ENCODE measurements around the gene NLRP9. TPM values are rescaled to one million over a fixed set of nuclear protein-coding genes. Genes with fewer than 3 reads are reported as not detected.

The NLRP9 gene
- polyA plus RNA-seq, 4 donors, result 0.04 to 0.10 TPM; not detected in 2

DNA sequence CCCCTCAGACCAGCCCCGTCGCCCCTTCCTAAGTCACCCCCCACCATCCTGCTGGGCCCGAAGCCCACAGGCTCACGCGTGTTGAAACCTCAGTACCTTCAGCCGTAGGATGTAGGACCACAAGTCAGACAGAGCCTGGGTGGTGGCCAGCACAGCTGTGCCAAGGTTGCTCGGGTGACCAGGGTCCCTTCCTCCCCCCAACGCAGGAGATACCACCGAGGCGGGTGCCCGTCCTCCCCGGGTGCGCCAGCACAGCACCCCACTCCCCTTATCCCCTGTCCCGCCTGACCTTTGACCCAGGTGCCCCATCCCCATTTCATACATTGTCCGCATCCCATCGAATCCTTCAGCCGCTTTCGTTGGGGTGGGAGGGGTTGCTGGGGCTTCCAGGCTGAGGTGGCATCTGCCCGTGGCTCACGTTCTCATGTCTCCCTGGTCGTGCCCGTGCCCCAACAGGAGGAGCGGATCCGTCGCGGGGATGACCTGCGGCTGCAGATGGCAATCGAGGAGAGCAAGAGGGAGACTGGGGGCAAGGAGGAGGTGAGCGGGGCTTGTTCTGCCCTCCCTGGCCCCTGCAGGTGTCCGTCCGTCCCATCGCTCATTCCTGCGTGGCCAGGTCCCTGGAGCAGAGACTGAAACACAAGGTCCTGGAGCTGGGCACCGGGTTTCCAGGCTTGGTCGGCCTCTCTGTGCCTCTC lies 48.6 kb downstream of the NLRP9 start:
- no peak for DNase-seq (ENCODE audit: low read depth in 4 of 4, low spot score in 3 of 4)

GRCh38 chr19:55688422-55689218 lies 49.6 kb downstream of the NLRP9 start:
- DNase-seq (ENCODE audit: low read depth in 4 of 4, low spot score in 3 of 4), result no peak

DNA sequence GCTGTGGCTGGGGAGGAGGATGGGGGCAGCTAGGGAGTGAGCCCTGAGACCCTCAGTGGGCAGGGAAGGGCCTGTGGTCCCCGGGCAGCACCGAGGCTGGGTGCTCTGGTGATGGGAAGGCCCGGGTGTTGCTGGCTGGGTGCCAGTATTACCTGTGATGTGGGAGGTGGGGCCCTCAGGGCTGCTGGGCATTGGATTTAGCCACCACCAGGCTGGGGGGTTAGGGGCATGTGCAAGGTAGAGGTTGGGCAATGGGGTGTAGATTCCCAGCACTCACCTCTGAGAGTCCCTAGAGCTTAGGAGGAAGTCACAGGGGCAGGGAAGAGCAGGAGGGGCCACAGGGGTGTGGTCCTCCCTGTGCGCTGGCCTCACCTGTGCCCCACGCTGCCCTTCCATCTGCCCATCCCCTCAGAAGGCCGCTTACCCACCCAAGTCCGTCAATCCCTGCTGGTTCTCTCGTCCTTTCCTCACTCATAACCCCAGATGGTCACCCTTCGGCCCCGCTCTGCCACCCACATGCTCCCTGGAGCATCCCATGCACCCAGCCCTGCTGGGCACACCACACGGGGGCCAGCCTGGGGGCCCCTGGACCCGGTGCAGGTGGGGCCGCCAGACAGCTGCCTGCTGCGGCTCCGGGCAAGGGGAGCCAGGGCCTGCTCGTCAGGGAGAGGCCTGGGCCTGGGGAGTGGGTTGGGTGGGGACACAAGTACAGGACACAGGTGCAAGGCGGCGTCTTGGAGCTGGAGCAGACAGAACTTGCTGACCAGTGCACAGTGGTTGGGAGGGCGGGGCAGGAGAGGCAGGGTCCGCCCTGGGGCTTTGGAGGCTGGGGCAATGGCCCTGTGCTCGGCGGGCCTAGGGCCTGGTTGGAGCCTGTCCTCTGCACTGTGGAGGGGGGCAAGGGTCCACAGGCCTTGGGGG lies 50.7 kb downstream of the NLRP9 start:
- no peak for DNase-seq (ENCODE audit: low read depth in 4 of 4, low spot score in 3 of 4)

GRCh38 chr19:55686311-55687050 lies 51.7 kb downstream of the NLRP9 start:
- no peak for DNase-seq (ENCODE audit: low read depth in 4 of 4, low spot score in 3 of 4)

- DNase-seq (ENCODE audit: low read depth in 4 of 4, low spot score in 3 of 4), result no peak
Measured at GRCh38 chr19:55685776-55686175, 52.4 kb downstream of the NLRP9 start.

DNA sequence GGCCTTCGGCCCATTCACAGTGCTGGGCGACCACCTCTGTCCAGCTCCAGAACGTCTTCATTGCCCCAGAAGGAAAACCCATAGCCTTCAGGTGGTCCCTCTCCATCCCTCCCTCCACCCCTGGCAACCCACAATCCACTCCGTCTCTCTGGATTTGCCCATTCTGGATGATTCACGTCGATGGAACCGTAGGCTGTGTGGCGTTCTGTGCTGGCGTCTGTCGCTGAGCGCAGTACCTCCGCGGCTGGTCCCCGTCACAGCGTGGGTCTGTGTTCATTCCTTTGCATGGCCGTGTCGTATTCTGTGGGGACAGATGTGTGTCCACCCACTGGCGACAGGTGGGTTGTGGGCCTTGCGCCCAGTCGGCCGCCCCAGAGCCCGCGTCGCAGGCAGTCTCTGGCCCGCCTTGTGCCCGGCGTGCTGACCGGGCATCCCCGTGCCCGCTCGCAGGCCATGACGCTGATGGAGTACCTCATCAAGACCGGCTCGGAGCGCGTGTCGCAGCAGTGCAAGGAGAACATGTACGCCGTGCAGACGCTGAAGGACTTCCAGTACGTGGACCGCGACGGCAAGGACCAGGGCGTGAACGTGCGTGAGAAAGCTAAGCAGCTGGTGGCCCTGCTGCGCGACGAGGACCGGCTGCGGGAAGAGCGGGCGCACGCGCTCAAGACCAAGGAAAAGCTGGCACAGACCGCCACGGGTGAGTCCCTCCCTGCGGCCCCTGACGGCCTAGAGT lies 53.1 kb downstream of the NLRP9 start:
- no peak for DNase-seq (ENCODE audit: low read depth in 4 of 4, low spot score in 3 of 4)

DNA sequence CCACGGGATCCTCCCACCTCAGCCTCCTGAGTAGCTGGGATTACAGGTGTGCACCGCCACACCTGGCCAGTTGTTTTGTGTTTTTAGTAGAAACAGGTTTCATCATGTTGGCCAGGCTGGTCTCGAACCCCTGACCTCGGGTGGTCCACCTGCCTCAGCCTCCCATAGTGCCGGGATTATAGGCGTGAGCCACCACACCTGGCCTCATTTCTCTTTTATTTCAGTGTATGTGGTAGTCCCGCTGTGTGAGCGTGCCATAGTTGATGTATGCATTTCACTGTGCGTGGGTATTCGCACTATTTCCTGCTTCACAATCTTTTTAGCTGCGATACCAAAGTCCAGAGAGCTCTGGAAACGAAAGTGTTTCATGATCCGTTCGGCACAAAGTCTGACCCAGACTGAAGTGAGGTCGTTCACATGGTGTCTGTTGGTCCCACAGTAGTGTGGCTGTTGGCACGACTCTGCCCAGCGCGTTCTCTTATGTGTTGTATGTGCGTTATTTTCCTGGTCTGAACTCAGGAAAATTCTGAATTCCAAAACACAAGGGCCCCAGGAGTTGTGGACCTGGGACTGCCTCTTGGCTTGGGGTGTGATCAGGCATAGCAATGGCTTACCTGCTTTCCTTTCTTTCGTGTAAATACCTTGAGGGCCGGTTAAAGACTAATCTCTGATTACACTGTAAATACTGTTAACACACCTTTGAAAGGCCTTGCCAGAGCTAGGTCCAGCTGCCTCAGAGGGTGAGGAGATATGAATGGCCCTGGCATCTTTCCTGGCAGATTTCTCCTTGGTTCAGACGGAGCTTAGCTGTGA lies 54.5 kb downstream of the NLRP9 start:
- peak in 1 of 4 donors; percentile 48 for DNase-seq (ENCODE audit: low read depth in 4 of 4, low spot score in 3 of 4)

DNA sequence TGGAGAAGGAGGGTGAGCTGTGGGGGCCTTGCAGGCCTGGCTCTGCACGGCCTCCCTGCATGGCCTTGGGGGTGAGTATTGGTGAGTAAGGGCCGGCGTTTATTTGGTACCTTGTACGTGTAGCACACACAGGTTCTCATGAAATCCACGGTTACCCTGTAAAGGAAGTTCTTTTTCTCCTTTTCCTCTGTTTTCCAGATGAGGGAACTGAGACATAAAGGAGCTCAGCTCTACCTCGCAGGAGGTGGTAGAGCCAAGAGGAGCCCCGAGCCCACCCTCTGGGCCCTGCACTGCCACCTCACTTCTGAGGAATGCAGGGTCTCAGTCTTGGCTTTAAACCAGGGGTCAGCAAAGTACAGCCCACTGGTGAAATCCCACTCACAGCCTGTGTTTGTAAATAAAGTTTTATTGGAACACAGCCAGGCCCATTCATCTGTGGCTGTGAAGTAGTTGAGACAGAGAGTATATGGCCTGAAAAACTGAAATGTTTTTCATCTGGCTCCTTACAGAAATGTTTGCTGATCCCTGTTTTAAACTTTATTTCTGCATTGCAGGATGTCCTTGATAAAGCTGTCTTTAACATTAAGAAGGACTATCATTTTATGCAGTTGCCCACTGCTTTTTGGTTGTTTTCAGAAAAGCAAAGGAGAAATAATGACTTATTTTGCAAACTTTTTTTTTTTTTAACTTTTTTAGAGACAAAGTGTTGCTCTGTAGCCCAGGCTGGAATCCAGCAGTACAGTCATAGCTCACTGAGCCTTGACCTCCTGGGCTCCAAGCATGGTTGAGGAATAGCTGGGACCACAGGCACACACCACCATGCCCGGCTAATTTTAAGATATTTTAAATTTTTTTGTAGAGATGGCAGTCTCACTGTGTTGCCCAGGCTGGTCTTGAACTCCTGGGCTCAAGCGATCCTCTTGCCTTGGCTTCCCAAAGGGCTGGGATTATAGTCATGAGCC lies 56.8 kb downstream of the NLRP9 start:
- no peak for DNase-seq (ENCODE audit: low read depth in 4 of 4, low spot score in 3 of 4)

GRCh38 chr19:55680339-55681130 lies 57.7 kb downstream of the NLRP9 start:
- DNase-seq (ENCODE audit: low read depth in 4 of 4, low spot score in 3 of 4), result no peak

DNA sequence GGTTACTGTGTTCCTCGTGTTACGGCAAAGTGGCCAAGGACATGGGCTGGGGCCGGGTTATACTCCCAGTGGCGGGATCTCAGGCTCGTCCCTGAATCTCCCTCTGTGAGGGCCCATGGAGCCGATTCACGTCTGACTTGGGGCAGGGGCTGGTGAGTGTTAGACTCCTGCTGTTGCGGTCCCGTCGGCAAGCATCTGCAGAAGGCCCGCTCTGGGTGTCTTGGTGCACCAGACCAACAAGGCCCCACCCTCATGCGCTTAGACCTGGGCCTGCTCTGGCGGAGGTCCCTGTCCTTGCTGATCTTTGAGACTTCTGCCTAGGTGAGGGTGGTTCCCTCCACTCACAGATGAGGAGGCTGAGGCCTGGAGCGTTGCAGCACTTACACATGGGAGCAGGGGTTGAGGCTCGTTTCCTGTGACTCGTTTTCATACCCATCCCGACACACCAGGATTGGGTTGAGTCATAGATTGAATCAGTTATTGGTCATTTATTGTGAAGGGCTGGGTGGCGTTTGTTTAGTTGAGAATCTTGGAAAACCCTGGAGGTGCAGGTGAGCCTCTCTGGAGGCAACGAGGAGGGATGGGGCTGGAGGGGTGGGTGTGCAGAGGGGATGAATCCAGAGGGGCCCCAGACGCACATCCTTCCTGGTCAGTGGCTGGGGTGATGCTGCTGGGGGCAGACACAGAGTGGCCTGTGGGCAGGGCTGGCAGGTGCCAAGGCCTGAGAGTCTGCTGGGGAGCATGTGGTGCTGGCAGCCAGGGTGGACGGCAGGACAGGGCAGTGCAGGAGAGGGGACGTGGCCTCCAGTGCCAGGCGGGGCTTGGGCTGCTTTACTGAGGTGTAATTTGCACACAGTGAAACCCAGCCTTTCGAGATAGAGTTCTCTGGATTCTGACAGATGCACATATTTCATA lies 58.6 kb downstream of the NLRP9 start:
- DNase-seq (ENCODE audit: low read depth in 4 of 4, low spot score in 3 of 4), result no peak

DNA sequence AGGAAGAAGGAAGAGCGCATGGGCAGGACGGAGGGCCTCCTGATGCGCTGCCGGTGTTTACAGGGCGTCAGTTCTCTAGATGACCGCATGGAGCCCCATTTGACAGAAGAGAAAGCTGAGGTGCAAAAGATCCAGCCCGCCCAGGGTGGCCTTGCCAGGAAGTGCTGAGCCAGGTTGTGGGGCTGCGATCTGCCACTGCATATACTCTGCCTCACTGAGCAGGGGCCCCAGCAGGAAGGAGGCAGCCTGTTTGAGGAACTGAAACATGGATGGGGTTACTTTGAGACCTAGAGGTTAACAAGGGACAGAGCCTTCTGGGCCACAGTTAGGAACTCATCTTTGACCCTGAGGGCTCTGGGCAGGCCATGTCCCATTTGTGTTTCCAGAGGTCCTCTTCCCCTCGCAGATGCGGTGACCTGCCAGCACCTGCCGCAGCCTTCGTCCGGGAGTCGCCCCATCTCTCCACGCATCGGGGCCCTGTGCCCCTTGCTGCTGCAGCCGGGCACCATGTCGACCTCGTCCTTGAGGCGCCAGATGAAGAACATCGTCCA lies 60.0 kb downstream of the NLRP9 start:
- DNase-seq (ENCODE audit: low read depth in 4 of 4, low spot score in 3 of 4), result no peak

DNA sequence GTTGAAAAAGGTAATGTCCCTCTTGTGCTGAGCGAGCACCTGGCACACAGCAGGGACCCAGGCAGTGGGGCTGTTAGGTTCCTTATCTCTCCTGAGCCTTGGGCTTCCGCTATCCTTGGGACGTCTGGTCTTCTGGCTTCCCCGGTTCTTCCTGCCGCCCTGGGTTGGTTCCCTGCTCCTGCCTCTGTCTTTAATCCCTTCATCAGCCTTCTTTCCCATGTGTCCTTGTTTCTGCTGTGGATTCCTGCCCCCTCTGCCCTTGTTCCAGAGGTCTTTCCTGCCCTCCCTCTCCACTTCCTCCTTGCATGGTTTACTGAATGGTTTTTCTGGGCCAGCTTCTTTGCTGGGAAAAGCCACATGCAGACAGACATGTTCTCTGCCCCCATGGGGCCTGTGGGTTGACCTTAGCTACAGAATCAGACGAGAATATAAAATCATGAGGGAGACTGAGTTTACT lies 60.6 kb downstream of the NLRP9 start:
- no peak for DNase-seq (ENCODE audit: low read depth in 4 of 4, low spot score in 3 of 4)

DNA sequence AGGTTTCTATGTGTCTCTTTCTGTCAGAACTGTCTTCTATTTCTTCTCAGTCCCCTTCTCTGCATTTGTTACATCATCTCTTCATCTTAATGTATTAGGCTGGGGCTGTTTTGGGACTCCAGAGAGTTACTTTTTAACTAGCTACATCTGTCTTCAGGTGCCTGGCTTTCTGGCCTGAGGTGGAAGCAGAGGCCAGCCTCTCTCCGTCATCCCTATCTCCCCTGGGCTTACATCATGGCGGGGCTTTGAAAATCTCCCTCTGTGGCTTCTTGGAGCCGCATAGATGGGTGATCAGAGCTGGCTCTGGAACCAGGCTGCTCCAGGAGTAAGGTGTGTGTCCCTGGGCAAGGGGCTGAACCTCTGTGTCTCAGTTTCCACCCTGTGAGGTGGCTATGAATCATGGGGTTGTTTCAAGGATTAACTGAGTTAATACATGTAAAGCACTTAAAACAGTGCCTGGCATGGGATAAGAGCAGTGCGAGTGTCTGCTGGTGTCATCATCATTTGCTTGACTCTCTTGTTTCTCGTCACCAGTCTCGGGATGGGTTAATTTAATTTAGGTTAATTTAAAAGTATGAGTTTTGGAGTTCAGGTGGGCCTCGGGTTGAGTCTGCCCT lies 61.2 kb downstream of the NLRP9 start:
- no peak for DNase-seq (ENCODE audit: low read depth in 4 of 4, low spot score in 3 of 4)

- DNase-seq (ENCODE audit: low read depth in 4 of 4, low spot score in 3 of 4), result no peak
Measured at GRCh38 chr19:55676383-55676782, 61.8 kb downstream of the NLRP9 start.
